LNCaP clone FGC (cell line): ENCODE data around the gene TFCP2.
A peak's percentile ranks its signal among the peaks of the same experiment; 100 is the strongest.
"Not testable (repeated sequence)": the region's sequence is repeated elsewhere in the genome, so short reads cannot be mapped to it uniquely, and the experiment has no call there.

Experiments
- DNase-seq: peaks from one replicate; pipeline ENCODE4 v3.0.0-alpha.2; 2011; ENCODE audit warnings: low read depth
- H3K4me3 ChIP-seq: 2 replicates; pipeline ENCODE4 v1.5.1; 2011; ENCODE audit warnings: mild to moderate bottlenecking, low read depth, low read length, control low read depth
- TF ChIP-seq, protein P1 (sequence below): IDR thresholded peaks from 2 replicates; pipeline ENCODE4 v1.5.1; 2012; ENCODE audit warnings: mild to moderate bottlenecking; ENCODE audit not compliant: control insufficient read depth, insufficient read depth; ENCODE audit errors: extremely low read depth

TFCP2 gene

DNA sequence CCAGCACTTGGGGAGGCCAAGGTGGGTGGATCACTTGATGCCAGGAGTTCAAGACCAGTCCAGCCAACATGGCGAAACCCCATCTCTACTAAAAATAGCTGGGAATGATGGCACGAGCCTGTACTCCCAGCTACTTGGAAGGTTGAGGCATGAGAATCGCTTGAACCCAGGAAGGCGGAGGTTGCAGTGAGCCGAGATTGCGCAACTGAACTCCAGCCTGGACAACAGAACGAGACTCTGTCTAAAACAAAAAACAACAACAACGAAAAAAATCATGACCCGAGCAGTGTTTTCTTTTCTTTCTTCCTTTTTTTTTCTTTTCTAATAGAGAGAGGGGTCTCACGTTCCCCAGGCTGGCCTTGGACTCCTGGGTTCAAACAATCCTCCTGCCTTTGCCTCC, 86.0 kb downstream of the TFCP2 start:
- H3K4me3 ChIP-seq, result no peak overlapping the region
- TF ChIP-seq, protein P1, sequence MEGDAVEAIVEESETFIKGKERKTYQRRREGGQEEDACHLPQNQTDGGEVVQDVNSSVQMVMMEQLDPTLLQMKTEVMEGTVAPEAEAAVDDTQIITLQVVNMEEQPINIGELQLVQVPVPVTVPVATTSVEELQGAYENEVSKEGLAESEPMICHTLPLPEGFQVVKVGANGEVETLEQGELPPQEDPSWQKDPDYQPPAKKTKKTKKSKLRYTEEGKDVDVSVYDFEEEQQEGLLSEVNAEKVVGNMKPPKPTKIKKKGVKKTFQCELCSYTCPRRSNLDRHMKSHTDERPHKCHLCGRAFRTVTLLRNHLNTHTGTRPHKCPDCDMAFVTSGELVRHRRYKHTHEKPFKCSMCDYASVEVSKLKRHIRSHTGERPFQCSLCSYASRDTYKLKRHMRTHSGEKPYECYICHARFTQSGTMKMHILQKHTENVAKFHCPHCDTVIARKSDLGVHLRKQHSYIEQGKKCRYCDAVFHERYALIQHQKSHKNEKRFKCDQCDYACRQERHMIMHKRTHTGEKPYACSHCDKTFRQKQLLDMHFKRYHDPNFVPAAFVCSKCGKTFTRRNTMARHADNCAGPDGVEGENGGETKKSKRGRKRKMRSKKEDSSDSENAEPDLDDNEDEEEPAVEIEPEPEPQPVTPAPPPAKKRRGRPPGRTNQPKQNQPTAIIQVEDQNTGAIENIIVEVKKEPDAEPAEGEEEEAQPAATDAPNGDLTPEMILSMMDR, result no peak
- no peak for DNase-seq

GRCh38 chr12:51085757-51086156, 87.2 kb downstream of the TFCP2 start:
- H3K4me3 ChIP-seq, result no peak overlapping the region
- DNase-seq, result no peak
- TF ChIP-seq, protein P1, result no peak

DNA sequence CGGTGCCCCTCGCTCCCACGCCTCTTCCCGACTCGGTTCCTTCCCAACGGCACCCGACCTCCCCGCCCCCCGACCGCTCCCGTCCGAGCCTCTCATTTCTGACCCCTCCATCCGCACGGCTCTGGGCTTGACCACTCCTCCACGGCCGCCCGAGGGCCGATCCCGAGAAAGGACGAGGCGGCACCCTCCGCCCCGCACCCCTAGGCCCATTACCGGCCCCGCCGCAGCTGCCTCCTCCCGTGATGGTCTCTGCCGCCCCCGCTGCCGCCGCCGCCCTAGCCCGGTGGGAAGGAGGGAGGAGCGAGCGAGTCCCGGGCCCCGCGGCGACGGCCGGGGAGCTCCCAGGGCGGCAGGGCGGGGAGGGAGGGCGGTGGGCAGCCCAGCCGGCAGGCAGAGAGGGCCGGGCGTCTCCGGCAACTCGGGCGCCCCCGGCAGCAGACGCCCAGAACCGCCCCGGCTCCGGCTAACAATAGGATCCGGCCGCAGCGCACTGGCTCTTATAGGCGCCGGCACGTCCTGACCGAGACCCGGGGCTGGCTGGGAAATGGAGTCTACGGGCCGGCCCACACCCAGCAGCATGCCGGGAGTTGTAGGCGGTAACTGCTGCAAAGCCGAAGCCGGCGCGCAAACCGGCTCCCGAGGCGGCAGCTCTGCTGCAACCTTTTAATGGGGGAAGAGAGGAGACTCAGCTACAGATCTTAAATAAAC, 89.7 kb downstream of the TFCP2 start, which contains the start of gene CSRNP2:
Gene CSRNP2 (minus strand): TSS at position 471 of the 708 bp plus-strand sequence. CDS start 7,035 bp downstream, outside the sequence.
- peak within 1 kb of the TSS; percentile 70 for H3K4me3 ChIP-seq
- TF ChIP-seq, protein P1, result no peak
- DNase-seq, result peak; percentile 80

GRCh38 chr12:51082561-51083125, 90.3 kb downstream of the TFCP2 start:
- peak overlapping the region; percentile 70 for H3K4me3 ChIP-seq
- DNase-seq, result no peak

DNA sequence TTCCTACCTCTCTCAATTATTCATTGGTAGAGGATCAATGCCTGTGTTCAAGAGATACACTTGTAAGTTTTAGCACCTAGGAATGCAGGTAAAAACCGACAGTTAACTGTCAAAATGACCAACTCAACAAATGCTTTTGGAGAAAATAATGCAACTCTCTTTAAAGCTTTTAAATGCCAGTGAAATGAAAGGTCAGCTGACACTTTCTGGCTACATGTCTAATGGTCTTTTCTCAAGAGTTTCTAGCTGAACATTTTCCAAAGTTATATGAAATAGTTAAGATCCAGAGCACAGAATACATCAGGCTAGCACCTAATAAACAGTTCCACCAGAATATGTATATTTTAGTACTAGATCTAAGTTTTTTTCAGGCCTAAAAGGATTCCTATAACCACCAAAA, 91.5 kb downstream of the TFCP2 start:
- DNase-seq, result no peak
- TF ChIP-seq, protein P1, result no peak
- H3K4me3 ChIP-seq, result no peak overlapping the region

More at GRCh38 chr12:51082561-51083125, 90.3 kb downstream of the TFCP2 start:
- TF ChIP-seq, protein P1, result no peak

DNA sequence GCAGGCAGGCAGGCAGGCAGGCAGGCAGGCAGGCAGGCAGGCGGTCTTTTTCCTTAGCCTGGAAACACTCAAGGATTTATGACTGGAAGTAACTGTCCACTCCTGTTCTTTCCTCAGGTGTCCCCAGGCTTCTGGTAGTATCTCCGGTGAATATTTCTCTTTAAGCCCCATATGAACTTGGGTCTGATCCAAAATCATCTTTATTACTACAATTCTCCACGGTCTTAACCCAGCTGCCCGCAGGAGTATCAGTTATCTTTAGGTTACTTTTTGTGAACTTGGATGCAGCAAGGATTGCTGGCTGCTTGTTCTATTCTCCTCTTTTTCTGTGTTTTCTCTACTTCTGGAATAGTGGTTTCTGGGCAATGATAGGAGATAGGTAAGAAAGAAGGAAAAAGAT, 92.8 kb downstream of the TFCP2 start:
- TF ChIP-seq, protein P1, result no peak
- DNase-seq, result no peak
- no peak overlapping the region for H3K4me3 ChIP-seq

GRCh38 chr12:51078866-51079265, 94.1 kb downstream of the TFCP2 start:
- H3K4me3 ChIP-seq, DNase-seq: not testable (repeated sequence)

DNA sequence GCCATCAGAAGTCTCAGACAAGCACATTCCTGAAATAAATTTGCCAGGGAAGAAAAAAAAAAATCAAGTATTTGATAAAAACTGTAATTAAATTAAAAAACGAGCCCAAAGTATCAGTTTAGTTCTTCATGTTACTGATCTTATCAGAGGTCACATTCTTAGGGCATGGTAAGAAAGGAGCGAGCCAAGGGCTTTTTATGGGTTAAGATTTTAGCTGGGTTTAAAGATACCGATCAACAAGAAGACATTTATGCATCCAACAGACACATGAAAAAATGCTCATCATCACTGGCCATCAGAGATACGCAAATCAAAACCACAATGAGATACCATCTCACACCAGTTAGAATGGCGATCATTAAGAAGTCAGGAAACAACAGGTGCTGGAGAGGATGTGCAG, 94.6 kb downstream of the TFCP2 start:
- not testable (repeated sequence) for DNase-seq

More for the DNA sequence above, 94.6 kb downstream of the TFCP2 start:
- H3K4me3 ChIP-seq, result not testable (repeated sequence)
